IPS DF 4.7 (cell line): ENCODE results near the gene TEKT1.

Source experiments
- DNase-seq: peaks from one replicate; pipeline ENCODE4 v3.0.0-alpha.2; 2013; ENCODE audit warnings: low spot score; ENCODE audit errors: extremely low read depth

The TEKT1 gene

DNA sequence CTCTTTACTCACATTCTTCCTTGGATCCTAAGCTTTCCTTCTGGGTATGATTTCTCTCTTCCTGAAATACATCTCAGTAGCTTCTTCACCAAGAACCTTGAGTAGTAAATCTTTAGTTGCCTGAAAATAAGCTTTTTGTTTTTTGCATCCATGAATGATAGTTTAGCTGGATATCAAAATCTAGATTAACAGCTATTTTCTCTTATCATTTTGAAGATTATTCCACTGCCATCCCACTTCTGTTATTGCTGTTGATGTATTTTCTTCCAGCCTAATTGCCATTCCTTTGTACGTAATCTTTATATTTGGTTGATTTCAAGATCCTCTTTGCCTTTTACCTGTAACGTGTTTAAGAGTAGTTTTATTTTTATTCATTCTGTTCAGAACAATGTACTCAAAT lies 63.1 kb downstream of the TEKT1 start:
- no peak for DNase-seq

DNA sequence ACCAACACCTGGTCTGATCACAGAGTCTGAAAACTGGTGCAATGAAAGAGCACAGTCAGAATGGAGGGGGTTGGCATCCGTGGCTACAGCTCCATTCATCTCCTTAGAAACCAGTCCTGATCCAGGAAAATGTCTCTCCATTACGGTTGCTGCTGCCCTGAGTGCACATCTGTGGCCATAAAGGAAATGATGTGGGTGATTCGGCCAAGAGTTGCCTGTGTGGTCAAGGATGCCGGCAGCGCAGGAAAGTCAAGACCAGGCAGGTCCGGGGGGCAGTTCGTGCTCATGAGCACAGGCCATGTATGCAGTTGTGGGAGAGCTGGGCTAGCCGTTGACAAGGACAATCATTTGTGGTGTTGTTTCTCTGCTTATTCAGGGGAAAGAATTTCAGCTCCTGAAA lies 69.8 kb downstream of the TEKT1 start:
- DNase-seq: no peak

GRCh38 chr17:6757747-6758146 lies 73.8 kb downstream of the TEKT1 start:
- DNase-seq: no peak

DNA sequence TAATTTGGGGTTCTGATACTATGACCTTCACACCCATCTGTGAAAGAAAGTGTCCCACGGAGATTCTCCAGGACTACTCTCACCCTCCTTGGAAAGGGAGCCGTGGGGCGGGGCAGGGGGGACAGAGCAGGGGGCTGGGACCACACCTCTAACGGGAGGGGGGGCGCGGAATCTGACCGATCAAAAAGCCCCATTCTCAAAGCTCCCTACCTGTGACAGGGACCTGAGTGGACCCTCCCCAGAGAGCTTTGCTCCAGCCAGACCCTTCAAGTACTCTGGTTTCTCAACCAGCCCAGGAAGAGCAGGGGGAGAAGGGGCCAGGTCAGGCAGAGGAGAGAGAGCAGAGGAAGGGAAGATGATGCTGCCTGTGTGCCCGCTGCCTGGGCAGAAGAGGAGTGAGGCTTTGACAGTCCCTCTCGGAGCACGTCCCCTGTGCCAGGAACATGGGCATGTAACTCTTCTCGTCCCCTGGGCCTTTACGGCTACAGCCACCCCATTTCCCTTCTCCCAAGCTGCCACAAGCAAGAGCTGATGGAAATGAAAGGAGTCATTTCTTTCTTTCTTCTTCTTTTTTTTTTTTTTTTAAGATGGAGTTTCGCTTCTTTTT lies 75.0 kb downstream of the TEKT1 start:
- no peak for DNase-seq

DNA sequence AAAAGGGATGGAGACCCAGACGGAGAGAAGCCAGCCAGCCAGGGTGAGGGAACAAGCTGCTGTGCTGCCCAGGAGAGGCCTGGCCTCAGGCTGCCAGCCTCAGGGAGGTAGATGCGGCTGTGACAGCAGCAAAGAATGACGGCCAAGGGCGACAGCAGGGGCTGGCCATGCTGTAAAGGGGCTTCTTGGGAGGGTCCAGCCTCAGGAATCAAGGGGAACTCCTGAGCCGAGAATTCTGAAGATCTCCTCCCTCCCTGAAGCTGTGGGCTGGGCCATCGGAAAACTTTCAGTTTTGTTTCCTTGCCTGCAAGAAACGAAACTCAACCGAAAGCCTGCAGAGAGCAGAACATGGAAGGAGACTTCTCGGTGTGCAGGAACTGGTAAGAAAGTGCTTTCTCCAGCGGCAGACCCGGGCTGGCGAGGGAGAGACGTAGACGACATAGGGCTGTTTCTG lies 75.8 kb downstream of the TEKT1 start, which contains the start of gene XAF1:
Gene XAF1, plus strand, starts transcription at position 316 of the 454 bp plus-strand sequence. Its CDS starts 33 bp downstream, at position 349.
- DNase-seq: no peak

DNA sequence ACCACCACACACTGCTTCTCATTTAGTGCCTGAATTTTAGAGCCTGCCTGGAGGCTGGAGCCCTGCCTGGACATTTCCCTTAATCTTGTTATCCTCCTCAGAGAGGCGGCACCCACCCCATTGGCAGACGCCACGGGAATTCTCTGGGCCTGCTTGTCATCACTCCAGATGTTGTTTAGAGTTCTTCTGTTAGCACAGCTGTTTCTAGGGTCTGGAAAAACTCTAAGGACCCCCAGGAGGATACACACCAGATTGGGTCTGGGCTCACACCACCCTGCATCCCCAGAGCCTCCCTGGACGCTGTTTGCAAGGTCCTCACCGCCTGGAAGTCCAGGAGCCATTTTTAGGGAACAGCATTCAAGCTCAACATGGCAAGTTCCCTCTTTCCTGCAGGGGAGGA lies 76.2 kb downstream of the TEKT1 start:
- no peak for DNase-seq

DNA sequence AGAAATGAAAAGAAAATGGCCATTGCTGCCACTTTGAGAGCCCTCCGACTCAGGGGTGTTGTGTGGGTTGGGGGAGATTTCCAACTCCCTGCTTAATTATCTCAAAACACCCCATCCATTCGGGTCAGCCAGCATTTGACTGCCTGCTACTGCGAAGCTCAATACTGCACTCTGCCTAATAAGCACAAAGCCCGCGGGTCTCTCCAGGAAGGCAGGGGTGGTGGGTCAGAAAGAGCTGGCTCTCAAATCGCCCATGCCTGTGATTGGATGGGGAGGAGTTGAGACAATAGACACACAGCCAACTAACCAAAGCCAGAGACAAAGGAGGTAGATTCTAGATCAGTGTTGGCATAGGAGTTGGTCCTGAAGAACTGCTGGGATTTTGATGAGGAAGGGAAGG lies 78.0 kb downstream of the TEKT1 start:
- no peak for DNase-seq

DNA sequence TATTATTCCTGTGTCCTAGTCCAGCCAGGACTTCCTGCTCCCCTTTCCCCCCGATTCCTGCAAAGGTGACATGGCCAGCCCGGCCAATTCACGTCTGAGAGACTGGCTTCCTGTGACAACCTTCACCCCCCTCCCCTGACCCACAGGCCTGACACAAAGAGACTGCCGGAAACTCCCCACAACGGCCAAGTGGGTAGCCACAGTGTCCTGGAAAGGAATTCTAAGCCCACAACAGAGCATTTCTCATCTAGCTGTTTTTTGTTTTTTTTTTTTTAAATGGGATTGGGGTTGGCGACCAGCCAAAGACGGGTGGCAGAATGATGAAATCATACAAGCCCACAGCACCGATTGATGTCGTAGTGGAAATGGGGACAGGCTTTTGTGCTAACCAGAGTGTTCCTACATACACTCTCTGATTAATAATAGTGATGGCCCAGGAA lies 78.5 kb downstream of the TEKT1 start:
- DNase-seq: no peak

GRCh38 chr17:6752068-6752909 lies 79.2 kb downstream of the TEKT1 start:
- no peak for DNase-seq

DNA sequence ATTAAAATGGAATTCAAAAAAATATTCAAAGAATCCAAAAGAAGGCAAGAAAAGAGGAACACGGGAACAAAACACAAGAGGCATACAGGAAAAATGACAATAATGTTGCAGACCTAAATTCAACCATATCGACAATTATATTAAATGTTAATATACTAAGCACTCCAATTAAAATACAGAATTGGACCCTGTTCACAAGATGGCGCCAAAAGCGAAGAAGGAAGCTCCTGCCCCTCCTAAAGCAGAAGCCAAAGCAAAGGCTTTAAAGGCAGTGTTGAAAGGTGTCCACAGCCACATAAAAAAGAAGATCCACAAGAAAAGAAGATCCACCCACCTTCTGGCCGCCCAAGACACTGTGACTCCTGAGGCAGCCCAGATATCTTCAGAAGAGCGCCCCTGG lies 82.0 kb downstream of the TEKT1 start:
- DNase-seq: no peak

DNA sequence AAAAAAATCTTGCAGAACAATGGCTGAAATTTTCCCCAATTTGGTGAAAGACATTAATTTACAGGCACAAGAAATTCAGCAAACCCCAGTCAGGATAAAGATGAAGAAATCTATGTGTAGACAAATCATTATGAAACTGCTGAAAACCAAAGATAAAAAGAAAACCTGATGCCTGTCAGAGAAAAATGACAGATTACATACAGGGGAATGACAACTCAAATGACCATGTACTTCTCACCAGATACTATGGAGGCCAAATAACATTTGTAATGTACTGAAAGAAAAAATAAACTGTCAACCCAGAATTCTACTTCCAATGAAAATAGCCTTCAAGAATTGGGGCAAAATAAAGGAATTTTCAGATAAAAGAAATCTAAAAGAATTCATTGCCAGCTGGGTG lies 82.9 kb downstream of the TEKT1 start:
- no peak for DNase-seq
